ENCODE measurements around the gene TRIM3.

TRIM3 gene

GRCh38 chr11:6438979-6439571, 34.7 kb downstream of the TRIM3 start:
- DNase-seq, result peak in 35 of 56 donors; percentile 3 to 65 (median 21)

- no peak for DNase-seq
Observed at GRCh38 chr11:6437993-6438392, 35.7 kb downstream of the TRIM3 start.

GRCh38 chr11:6437423-6437822, 36.3 kb downstream of the TRIM3 start:
- DNase-seq, result no peak

- no peak for DNase-seq
Observed at GRCh38 chr11:6433998-6434660, 39.6 kb downstream of the TRIM3 start.

DNA sequence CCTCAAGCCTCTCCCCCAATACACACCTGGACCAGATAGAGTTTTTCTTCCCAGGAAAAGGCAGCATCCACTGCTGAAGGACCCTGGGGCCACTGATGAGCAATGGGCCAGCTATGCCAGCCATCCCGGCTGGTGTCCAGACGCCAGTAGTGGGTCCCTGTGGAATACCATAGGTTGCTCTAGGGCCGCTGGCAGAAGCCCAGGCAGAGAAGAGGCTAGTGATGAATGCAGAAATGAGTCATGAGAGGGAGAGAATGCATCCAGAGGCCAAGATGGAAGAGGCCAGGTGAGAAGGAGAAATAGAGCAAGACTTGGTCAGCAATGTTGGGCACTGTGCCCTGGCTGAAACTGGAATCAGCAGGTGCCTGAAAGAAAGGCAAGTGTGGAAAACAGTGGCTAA, 41.9 kb downstream of the TRIM3 start:
- no peak for DNase-seq

- DNase-seq, result no peak
Observed at GRCh38 chr11:6427516-6427915, 46.2 kb downstream of the TRIM3 start.

GRCh38 chr11:6420677-6421076, 53.1 kb downstream of the TRIM3 start:
- DNase-seq, result no peak

DNA sequence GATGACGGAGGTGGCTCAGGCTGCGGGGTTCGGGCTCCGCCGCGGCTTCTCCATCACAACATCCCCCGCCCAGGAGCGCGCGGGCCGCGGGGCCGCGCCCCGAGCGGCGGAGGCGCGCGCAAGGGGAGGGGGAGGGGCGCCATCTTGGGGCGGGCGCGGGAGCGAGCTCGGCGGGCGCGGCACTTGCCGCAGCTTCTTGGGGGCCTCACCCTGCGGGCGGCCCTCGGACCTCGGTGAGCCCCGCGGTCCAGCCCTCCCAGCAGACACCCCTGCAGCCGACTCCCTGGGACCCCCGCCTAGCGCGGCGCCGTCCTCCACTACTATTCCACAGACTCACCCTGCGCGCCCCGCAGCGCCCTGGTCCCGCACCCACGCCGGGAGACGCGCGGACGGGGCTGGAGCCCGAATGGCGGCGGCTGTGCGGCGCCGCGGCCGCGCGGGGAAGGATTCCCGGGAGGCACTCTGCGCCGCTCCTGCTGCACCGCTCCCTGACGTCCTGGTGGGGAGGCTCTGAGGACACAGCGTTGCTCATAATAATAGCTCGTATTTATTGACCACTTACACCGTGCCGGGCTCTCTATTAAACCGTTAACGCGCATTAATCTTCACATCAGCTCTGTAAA, 54.6 kb downstream of the TRIM3 start, which contains the start of gene APBB1:
TSS of gene APBB1 (minus strand) at position 86 of the 623 bp plus-strand sequence. CDS start 7,747 bp downstream, outside the sequence.
- peak in 50 of 56 donors; percentile 34 to 88 (median 76) for DNase-seq

DNA sequence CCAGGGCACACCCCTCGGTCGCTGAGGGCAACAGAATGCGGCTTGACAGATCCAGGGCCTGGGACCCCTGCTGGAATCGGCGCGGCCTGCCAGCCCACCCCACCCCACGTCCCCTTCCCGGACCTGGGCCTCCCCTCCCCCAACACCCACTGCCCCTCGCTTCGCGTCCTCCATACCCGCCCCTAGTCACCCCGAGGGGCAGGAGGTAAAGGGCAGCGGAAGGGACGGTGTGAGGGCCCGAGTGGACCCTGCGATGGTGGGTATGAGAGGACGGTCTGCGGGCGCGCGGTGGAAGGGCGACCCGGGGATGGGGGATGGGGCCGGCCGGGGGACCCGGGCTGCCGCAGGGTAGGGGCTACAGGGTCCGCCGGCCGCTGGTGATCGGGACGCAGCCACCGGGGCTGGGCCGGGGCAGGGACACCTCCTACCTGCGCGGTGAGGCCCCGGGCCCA, 55.2 kb downstream of the TRIM3 start:
- peak in 14 of 56 donors; percentile 32 to 72 (median 56) for DNase-seq

DNA sequence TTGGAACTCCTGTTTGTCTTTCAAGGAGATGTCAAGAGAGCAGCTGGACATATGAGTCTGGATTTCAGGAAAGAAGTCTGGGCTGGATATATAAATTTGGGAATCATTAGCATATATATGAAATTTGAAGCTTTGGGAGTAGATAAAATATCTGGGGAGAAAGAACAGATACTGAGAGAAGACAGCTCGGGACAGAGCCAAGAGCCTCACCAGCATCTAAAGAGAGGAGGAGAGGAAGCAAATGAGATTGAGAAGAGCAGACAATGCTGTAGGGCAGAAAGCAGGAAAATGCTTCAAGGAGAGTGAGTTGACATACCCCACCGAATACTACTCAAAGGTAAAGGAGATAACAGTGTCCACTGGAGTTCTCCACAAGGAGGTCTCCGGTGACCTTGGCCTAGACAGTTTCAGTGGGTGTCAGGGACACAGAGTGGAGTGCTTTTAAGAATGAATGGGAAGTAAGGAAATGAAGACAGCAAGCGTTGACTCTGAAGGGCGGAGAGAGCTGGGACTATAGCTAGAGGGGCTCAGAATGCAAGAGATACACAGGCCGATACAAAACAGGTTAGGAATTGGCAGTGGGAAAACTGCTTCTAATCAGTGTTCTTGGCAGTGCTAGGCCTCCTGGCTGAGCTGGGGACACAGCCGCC, 55.7 kb downstream of the TRIM3 start:
- peak in 7 of 56 donors; percentile 20 to 67 (median 37) for DNase-seq

- no peak for DNase-seq
Observed at GRCh38 chr11:6415797-6416196, 57.9 kb downstream of the TRIM3 start.

DNA sequence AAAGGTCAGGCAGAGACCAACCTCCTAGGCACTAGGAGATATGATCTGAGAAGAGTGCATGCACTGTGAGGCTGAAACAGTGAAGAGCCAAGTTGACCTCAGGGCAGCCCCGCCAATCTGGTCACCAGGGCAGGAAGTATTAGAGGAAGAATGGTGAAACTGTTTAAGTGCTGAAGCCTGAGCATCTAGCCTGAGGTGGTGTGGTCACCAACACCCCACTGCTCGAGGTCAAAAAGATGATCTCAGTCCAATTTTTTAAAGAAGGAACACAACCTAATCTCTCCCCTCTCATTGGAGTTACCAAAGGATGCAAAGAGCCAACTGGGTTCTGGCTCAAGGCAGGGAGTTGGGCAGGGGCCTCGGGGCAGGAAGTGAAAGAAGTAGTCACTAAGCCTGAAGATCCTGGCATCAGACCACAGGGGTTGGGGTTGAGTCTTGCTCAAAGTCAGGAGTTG, 58.8 kb downstream of the TRIM3 start:
- DNase-seq, result no peak

DNA sequence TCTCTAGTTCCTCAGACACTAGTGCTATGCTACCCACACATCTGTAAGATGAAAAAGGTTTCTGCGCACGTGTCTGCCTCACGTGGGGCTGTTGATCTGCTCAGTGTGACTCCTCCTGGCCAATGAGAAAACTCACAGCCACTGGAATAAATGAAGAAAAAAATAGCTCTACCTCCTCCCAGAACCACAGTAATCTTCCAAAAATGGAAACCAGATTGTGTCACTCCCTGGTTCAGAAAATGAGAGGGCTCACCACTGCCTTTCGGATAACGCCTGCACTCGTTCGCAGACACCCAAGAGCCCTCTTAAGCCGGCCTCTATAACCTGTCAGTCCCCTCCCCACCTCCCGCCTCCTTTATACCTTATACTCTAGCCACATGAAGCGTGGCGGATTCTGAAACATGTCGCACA, 59.9 kb downstream of the TRIM3 start:
- peak in 34 of 56 donors; percentile 18 to 85 (median 47) for DNase-seq

DNA sequence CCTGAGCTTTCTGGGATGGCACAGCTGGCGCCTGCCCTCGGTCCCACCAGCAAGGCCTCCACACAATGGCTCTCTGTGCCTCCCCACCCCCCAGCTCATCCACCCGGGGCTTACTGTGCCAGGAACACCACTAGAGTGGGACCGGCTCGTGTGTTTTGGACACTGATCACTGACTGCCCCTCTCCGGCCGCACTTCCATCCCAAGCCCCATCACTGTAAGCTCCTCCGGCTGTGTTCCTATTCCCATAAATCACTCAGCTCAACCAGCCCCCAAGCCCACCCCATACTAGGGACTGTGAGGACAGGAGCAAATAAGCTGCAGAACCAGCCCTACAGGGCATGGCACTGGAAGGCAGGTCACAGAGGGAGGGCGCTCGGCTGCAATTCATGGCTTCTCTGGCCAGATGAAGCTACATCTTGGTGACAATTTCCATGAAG, 62.1 kb downstream of the TRIM3 start:
- peak in 52 of 56 donors; percentile 25 to 94 (median 82) for DNase-seq

GRCh38 chr11:6410695-6411430, 62.9 kb downstream of the TRIM3 start:
- DNase-seq, result peak in 38 of 56 donors; percentile 26 to 85 (median 64)

DNA sequence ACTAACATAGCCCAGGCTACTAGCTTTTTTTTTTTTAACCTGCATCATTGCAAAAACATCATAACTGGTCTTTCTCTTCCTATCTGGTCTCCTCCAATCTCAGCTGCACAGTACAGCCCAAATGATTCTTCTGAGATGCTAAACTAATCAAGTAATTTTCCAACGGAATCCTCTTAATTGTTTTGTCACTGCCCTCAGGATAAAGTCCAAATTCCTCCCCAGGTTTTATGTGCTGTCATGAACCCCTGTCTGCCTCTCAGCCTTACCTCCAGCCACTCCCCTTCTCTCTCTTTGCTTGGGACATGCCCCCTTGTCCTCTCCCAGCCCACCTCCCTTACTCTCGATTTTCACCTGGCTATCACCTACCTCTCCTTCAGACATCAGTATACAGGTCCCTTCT, 67.4 kb downstream of the TRIM3 start:
- no peak for DNase-seq

DNA sequence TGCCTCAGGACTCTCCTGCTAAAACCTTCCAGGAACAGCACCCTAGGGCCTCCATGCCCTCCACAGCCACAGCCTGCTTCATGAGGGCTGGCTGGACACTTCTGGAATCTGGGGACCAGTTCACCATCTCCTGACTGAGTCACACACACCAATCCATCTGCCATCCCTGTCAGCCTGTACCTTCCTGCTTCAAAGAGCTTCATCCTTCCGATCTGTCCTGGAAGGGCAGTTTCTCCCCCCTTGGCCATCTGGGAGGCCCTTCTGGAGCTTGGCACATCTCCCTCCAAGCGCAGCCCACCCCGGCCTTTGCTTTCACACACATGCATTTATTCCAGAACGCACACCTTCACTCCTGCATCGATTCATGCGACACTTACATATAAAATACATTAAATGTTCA, 67.9 kb downstream of the TRIM3 start:
- no peak for DNase-seq

- peak in 39 of 56 donors; percentile 13 to 85 (median 54) for DNase-seq
Observed at GRCh38 chr11:6405052-6405667, 68.6 kb downstream of the TRIM3 start.

DNA sequence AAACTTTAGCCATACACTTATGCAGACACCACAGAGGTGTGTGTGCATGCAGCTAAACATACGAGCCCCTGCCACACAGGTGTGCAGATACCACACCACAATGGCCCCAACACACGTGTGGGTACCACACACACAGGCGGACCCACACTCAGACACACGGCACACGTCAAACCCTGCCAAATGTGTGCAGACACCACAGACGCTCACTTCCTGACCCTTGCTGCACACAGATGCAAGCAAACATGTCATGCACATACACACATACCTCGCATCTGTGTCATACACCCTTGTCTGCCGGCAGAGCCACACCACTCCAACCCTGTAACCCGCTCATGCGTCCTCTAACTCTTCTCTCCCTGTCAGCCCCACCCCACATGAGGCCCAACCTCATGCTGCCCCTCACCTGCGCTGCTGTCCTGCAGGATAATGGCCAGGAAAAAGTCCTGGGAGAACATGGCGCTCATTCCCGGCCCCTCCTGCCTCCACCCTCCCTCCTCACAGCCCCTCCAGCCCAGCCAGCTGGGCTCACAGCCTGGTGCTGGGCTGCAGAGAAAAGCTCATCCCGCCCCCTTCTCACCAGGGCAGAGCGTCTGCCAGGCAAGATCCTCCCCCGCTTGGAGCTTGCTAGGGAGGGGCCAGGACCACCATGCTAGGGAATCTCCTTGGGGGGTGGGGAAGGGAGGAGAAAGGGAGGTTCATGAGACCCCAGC, 69.2 kb downstream of the TRIM3 start:
- peak in 36 of 56 donors; percentile 20 to 68 (median 42) for DNase-seq

DNA sequence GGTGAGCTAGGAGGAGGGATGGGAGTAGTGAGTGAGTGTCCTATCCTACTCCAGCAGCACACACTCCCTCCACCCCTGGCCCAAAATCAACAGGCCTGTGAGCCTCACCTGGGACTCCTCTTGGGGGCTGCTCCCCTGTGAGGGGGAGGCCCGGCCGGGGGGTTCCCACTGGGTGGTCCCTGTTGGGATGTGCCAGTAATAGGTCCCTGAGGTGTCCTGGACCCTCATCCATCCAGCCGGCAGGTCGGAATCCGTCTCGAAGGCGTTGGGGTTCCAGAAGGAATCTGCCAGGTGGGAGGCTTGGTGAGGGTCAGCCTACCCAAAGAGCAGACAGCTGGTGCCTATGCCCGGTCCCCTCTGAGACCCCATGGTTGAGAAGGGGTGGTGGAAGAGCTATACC, 70.2 kb downstream of the TRIM3 start:
- DNase-seq, result no peak

Measured in nucleus accumbens (tissue), 56 donors.